ENCODE data around the gene PTMA. TPM values are rescaled to one million over a fixed set of nuclear protein-coding genes. Genes with fewer than 3 reads are reported as not detected.

The PTMA gene
- total RNA-seq, 1 experiment from 2014 or later = 1,855 TPM

- DNase-seq = peak; percentile 91 to 95
- H3K27ac ChIP-seq = no peak overlapping the region
- peaks cover 42% of the 10 kb centered on the region for H3K36me3 ChIP-seq
- no peak overlapping the region for H3K4me3 ChIP-seq
- peaks cover 11% of the 10 kb centered on the region for H3K4me1 ChIP-seq
- H3K27me3 ChIP-seq = no peaks in the 10 kb centered on the region
- no peaks in the 10 kb centered on the region for H3K9me3 ChIP-seq (replicated peaks)
Observed at GRCh38 chr2:231713730-231714638, 5.7 kb downstream of the PTMA start.

GRCh38 chr2:231714639-231715498, 6.5 kb downstream of the PTMA start:
- H3K36me3 ChIP-seq = peaks cover 36% of the 10 kb centered on the region
- no peaks in the 10 kb centered on the region for H3K27me3 ChIP-seq
- H3K4me3 ChIP-seq = no peak overlapping the region
- peaks cover 11% of the 10 kb centered on the region for H3K4me1 ChIP-seq
- DNase-seq = peak; percentile 80 to 92
- H3K9me3 ChIP-seq (replicated peaks) = no peaks in the 10 kb centered on the region
- no peak overlapping the region for H3K27ac ChIP-seq

- no peaks in the 10 kb centered on the region for H3K9me3 ChIP-seq (replicated peaks)
- no peak overlapping the region for H3K27ac ChIP-seq
- peaks cover 33% of the 10 kb centered on the region for H3K36me3 ChIP-seq
- peaks cover 11% of the 10 kb centered on the region for H3K4me1 ChIP-seq
- no peak overlapping the region for H3K4me3 ChIP-seq
- no peak for DNase-seq
- no peaks in the 10 kb centered on the region for H3K27me3 ChIP-seq
Observed at GRCh38 chr2:231715499-231715837, 7.1 kb downstream of the PTMA start.

GRCh38 chr2:231715988-231716616, 7.8 kb downstream of the PTMA start:
- Histone ChIP-seq H3K4me1 (peaks cover 11% of the 10 kb centered on the region), H3K4me3 (no peak overlapping the region), H3K36me3 (peaks cover 26% of the 10 kb centered on the region), H3K27ac (no peak overlapping the region), H3K9me3 (replicated peaks) (no peaks in the 10 kb centered on the region), H3K27me3 (no peaks in the 10 kb centered on the region)
- no peak for DNase-seq

- H3K9me3 ChIP-seq (replicated peaks) = no peaks in the 10 kb centered on the region
- peaks cover 20% of the 10 kb centered on the region for H3K36me3 ChIP-seq
- H3K4me3 ChIP-seq = no peak overlapping the region
- DNase-seq = no peak
- no peak overlapping the region for H3K27ac ChIP-seq
- peaks cover 11% of the 10 kb centered on the region for H3K4me1 ChIP-seq
- no peaks in the 10 kb centered on the region for H3K27me3 ChIP-seq
Observed at GRCh38 chr2:231716666-231717280, 8.4 kb downstream of the PTMA start.

GRCh38 chr2:231717281-231718171, 9.2 kb downstream of the PTMA start:
- no peaks in the 10 kb centered on the region for H3K27me3 ChIP-seq
- no peaks in the 10 kb centered on the region for H3K9me3 ChIP-seq (replicated peaks)
- H3K36me3 ChIP-seq = peaks cover 12% of the 10 kb centered on the region
- DNase-seq = peak; percentile 83 to 89
- peaks cover 11% of the 10 kb centered on the region for H3K4me1 ChIP-seq
- H3K27ac ChIP-seq = peak overlapping the region; percentile 27; the same call in 1 of the 2 replicates
- H3K4me3 ChIP-seq = no peak overlapping the region

- Histone ChIP-seq H3K27me3 (no peaks in the 10 kb centered on the region), H3K27ac (no peak overlapping the region), H3K9me3 (replicated peaks) (no peaks in the 10 kb centered on the region), H3K4me3 (no peak overlapping the region), H3K36me3 (peaks cover 7% of the 10 kb centered on the region), H3K4me1 (peaks cover 8% of the 10 kb centered on the region)
- no peak for DNase-seq
Observed at GRCh38 chr2:231718799-231719198, 10.5 kb downstream of the PTMA start.

- H3K4me1 ChIP-seq = peaks cover 8% of the 10 kb centered on the region
- no peak for DNase-seq
- 0 out of 2 replicates have a peak, but pooled peaks cover 3% of the 10 kb centered on the region for H3K27me3 ChIP-seq
Observed at GRCh38 chr2:231720292-231720986, 12.1 kb downstream of the PTMA start.

GRCh38 chr2:231720987-231721966, 13.0 kb downstream of the PTMA start:
- peak; percentile 24 to 37 for DNase-seq
- H3K27ac ChIP-seq = no peak overlapping the region

More at GRCh38 chr2:231720292-231720986, 12.1 kb downstream of the PTMA start:
- Histone ChIP-seq H3K9me3 (replicated peaks) (no peaks in the 10 kb centered on the region), H3K4me3 (no peak overlapping the region), H3K27ac (no peak overlapping the region), H3K36me3 (no peaks in the 10 kb centered on the region)

GRCh38 chr2:231722721-231723307, 14.5 kb downstream of the PTMA start:
- Histone ChIP-seq H3K36me3 (no peaks in the 10 kb centered on the region), H3K27me3 (0 out of 2 replicates have a peak, but pooled peaks cover 3% of the 10 kb centered on the region), H3K9me3 (replicated peaks) (no peaks in the 10 kb centered on the region), H3K27ac (no peak overlapping the region), H3K4me1 (peaks cover 3% of the 10 kb centered on the region), H3K4me3 (no peak overlapping the region)
- no peak for DNase-seq

More at GRCh38 chr2:231720987-231721966, 13.0 kb downstream of the PTMA start:
- H3K4me3 ChIP-seq = no peak overlapping the region
- H3K9me3 ChIP-seq (replicated peaks) = no peaks in the 10 kb centered on the region
- 0 out of 2 replicates have a peak, but pooled peaks cover 3% of the 10 kb centered on the region for H3K27me3 ChIP-seq
- peaks cover 8% of the 10 kb centered on the region for H3K4me1 ChIP-seq
- no peaks in the 10 kb centered on the region for H3K36me3 ChIP-seq

GRCh38 chr2:231725476-231725875, 17.2 kb downstream of the PTMA start:
- H3K4me3 ChIP-seq = no peak overlapping the region
- no peak for DNase-seq
- H3K27me3 ChIP-seq = 0 out of 2 replicates have a peak, but pooled peaks cover 3% of the 10 kb centered on the region
- no peaks in the 10 kb centered on the region for H3K9me3 ChIP-seq (replicated peaks)
- H3K4me1 ChIP-seq = no peaks in the 10 kb centered on the region
- H3K27ac ChIP-seq = no peak overlapping the region
- H3K36me3 ChIP-seq = no peaks in the 10 kb centered on the region

GRCh38 chr2:231726276-231726675, 18.0 kb downstream of the PTMA start:
- H3K4me3 ChIP-seq = no peak overlapping the region
- DNase-seq = no peak
- 0 out of 2 replicates have a peak, but pooled peaks cover 3% of the 10 kb centered on the region for H3K27me3 ChIP-seq
- H3K36me3 ChIP-seq = no peaks in the 10 kb centered on the region
- H3K27ac ChIP-seq = no peak overlapping the region
- no peaks in the 10 kb centered on the region for H3K9me3 ChIP-seq (replicated peaks)
- no peaks in the 10 kb centered on the region for H3K4me1 ChIP-seq

Data from SJCRH30 (cell line).